GM20000 (cell line): ENCODE results near the gene IRF2.
A peak's percentile ranks its signal among the peaks of the same experiment; 100 is the strongest.

Source experiments
- DNase-seq: peaks from one replicate; pipeline ENCODE4 v3.0.0; 2012; ENCODE audit warnings: low spot score
- TF ChIP-seq, protein P1 (sequence below): IDR thresholded peaks from 2 replicates; pipeline ENCODE4 v1.5.1; 2012; ENCODE audit warnings: mild to moderate bottlenecking, control low read depth; ENCODE audit errors: extremely low read depth, missing control alignments

The IRF2 gene

GRCh38 chr4:184351560-184352451 is 122.5 kb downstream of the IRF2 start:
- DNase-seq: no peak
- TF ChIP-seq, protein P1, sequence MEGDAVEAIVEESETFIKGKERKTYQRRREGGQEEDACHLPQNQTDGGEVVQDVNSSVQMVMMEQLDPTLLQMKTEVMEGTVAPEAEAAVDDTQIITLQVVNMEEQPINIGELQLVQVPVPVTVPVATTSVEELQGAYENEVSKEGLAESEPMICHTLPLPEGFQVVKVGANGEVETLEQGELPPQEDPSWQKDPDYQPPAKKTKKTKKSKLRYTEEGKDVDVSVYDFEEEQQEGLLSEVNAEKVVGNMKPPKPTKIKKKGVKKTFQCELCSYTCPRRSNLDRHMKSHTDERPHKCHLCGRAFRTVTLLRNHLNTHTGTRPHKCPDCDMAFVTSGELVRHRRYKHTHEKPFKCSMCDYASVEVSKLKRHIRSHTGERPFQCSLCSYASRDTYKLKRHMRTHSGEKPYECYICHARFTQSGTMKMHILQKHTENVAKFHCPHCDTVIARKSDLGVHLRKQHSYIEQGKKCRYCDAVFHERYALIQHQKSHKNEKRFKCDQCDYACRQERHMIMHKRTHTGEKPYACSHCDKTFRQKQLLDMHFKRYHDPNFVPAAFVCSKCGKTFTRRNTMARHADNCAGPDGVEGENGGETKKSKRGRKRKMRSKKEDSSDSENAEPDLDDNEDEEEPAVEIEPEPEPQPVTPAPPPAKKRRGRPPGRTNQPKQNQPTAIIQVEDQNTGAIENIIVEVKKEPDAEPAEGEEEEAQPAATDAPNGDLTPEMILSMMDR: no peak

DNA sequence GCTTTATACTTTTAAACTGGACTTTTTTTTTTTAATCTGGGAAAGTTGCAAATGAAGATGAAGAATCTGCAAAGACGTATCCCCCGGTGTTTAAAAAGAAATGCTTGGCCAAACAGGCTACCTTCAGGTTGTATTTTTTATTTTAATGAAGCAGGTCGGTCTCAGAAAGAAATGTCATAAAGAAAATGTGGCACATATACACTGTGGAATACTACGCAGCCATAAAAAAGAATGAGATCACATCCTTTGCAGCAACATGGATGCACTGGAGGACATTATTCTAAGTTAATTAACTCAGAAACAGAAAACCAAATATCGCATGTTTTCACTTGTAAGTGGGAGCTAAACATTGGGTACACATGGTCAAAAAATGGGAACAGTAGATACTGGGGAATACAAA is 123.4 kb downstream of the IRF2 start:
- TF ChIP-seq, protein P1: no peak
- no peak for DNase-seq

DNA sequence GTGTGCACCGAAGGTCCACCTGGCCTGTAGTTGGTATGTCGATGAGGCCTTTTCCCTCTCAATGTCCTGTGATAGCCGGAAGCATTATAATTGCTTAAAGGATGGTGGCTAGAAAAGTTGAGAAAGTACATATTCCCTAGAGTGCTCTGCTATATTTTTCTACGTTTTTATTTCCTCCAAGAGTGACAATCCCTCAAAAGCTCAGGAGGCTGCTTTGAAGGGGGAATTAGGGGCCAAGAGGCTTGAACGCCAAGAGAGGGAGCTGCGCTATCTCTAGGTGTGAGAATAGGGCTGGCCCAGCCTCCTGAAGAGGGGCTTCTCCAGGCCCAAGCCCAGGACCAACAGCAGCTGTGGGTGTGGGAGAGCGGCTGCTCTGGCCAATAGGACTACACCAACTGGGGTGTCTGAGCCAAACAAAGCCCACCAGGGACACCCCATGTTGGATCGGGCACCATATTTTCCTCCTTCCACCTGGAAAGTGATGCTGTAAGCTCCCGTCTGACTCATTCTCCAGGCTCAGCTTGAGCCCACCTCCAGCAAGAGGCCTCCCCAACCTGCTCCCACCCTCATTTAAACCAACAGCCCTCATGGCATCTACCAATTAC is 124.0 kb downstream of the IRF2 start:
- TF ChIP-seq, protein P1: no peak
- no peak for DNase-seq

GRCh38 chr4:184349283-184350039 is 124.9 kb downstream of the IRF2 start:
- no peak for DNase-seq
- TF ChIP-seq, protein P1: no peak

- no peak for DNase-seq
- TF ChIP-seq, protein P1: no peak
Observed at GRCh38 chr4:184348311-184349233, 125.8 kb downstream of the IRF2 start.

GRCh38 chr4:184347251-184348239 is 126.8 kb downstream of the IRF2 start:
- TF ChIP-seq, protein P1: no peak
- peak; percentile 73 for DNase-seq
